MM.1S (cell line): ENCODE measurements around the gene NMNAT3.

Source experiments
- DNase-seq: peaks from one replicate; pipeline ENCODE4 v3.0.0-alpha.2; 2015
- H2AFZ ChIP-seq: fragments of 300-600 bp; sonication (generic); 2 replicates; pipeline ENCODE4 v1.6.0; 2016; ENCODE audit warnings: antibody characterized with exemption, low read length
- H3F3A ChIP-seq: fragments of 300-600 bp; sonication (generic); 2 replicates; pipeline ENCODE4 v1.6.1; 2016; ENCODE audit warnings: mild to moderate bottlenecking, antibody characterized with exemption, low read length, moderate library complexity, mixed read lengths; ENCODE audit not compliant: insufficient read depth
- H3K27ac ChIP-seq: fragments of 300-600 bp; sonication (generic); 2 replicates; pipeline ENCODE4 v1.5.1; 2016; ENCODE audit warnings: mild to moderate bottlenecking, low read length
- H3K27me3 ChIP-seq: fragments of 300-600 bp; sonication (generic); replicated peaks from 2 replicates; pipeline ENCODE4 v1.6.0; 2016; ENCODE audit warnings: low read length; ENCODE audit not compliant: insufficient read depth
- H3K36me3 ChIP-seq: fragments of 300-600 bp; sonication (generic); replicated peaks from 2 replicates; pipeline ENCODE4 v1.6.1; 2016; ENCODE audit warnings: mild to moderate bottlenecking, low read length, mixed read lengths; ENCODE audit not compliant: insufficient read depth
- H3K4me1 ChIP-seq: fragments of 300-600 bp; sonication (generic); 2 replicates; pipeline ENCODE4 v1.6.1; 2016; ENCODE audit warnings: low read length, mixed read lengths
- H3K4me2 ChIP-seq: fragments of 300-600 bp; sonication (generic); 2 replicates; pipeline ENCODE4 v1.6.0; 2016; ENCODE audit warnings: low read depth, low read length
- H3K4me3 ChIP-seq: fragments of 300-600 bp; sonication (generic); 2 replicates; pipeline ENCODE4 v1.5.1; 2016; ENCODE audit warnings: low read length, mixed read lengths
- H3K79me2 ChIP-seq: fragments of 300-600 bp; sonication (generic); 2 replicates; pipeline ENCODE4 v1.6.1; 2016; ENCODE audit warnings: mixed run types, low read length, mixed read lengths
- H3K9ac ChIP-seq: fragments of 300-600 bp; sonication (generic); 2 replicates; pipeline ENCODE4 v1.6.1; 2016; ENCODE audit warnings: low read length, mixed read lengths
- H3K9me2 ChIP-seq: fragments of 300-600 bp; sonication (generic); replicated peaks from 2 replicates; pipeline ENCODE4 v1.6.1; 2016; ENCODE audit warnings: mild to moderate bottlenecking, low read length, mixed read lengths; ENCODE audit not compliant: insufficient read depth
- H3K9me3 ChIP-seq: fragments of 300-600 bp; sonication (generic); replicated peaks from 2 replicates; pipeline ENCODE4 v1.6.1; 2016; ENCODE audit warnings: mild to moderate bottlenecking, low read length, mixed read lengths; ENCODE audit not compliant: insufficient read depth
- H4K20me1 ChIP-seq: fragments of 300-600 bp; sonication (generic); 2 replicates; pipeline ENCODE4 v1.6.1; 2016; ENCODE audit warnings: mild to moderate bottlenecking, low read length, moderate library complexity, mixed read lengths; ENCODE audit not compliant: insufficient read depth
- EZH2 ChIP-seq: fragments of 300-600 bp; sonication (generic); optimal IDR thresholded peaks from 2 replicates; pipeline ENCODE3; 2017; ENCODE audit warnings: low read depth, mild to moderate bottlenecking, antibody characterized with exemption, low read length, mixed read lengths
- EZH2phosphoT487 ChIP-seq: fragments of 300-600 bp; sonication (generic); IDR thresholded peaks from 2 replicates; pipeline ENCODE4 v1.6.1; 2018; ENCODE audit warnings: antibody characterized with exemption, low read length
- TF ChIP-seq, protein P1 (sequence below): fragments of 300-600 bp; sonication (generic); IDR thresholded peaks from 2 replicates; pipeline ENCODE4 v1.5.1; 2016; ENCODE audit warnings: antibody characterized with exemption, low read length, mixed read lengths

NMNAT3 gene

DNA sequence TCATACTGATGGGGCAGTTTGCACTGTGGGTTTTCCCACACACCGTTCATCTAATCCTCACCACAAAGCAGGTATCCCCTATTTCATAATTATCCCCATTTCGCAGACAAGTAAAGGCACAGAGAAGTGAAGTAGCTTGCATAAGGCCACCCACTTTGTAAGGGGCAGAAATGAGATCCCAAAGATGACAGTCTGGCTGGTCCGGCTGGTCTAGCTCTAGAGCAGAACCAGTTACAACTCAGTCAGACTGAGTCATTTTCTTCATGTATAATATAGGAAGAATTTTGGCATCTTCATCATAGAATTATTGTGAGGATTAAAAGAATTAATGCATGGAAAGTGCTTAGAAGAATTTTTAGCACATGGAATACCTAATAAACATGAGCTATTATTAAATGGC is 148.8 kb downstream of the NMNAT3 start:
- H2AFZ ChIP-seq, result no peak overlapping the region
- no peaks in the 10 kb centered on the region for H3K36me3 ChIP-seq
- no peak overlapping the region for H3K4me2 ChIP-seq
- no peaks in the 10 kb centered on the region for H4K20me1 ChIP-seq
- no peak overlapping the region for H3K4me3 ChIP-seq
- no peaks in the 10 kb centered on the region for H3K27me3 ChIP-seq
- H3K9ac ChIP-seq, result no peak overlapping the region
- no peaks in the 10 kb centered on the region for H3K9me2 ChIP-seq
- H3K4me1 ChIP-seq, result no peaks in the 10 kb centered on the region
- no peak overlapping the region for H3K27ac ChIP-seq
- H3F3A ChIP-seq, result no peaks in the 10 kb centered on the region
- DNase-seq, result no peak
- H3K9me3 ChIP-seq, result no peaks in the 10 kb centered on the region
- H3K79me2 ChIP-seq, result no peaks in the 10 kb centered on the region
- TF ChIP-seq, protein P1, sequence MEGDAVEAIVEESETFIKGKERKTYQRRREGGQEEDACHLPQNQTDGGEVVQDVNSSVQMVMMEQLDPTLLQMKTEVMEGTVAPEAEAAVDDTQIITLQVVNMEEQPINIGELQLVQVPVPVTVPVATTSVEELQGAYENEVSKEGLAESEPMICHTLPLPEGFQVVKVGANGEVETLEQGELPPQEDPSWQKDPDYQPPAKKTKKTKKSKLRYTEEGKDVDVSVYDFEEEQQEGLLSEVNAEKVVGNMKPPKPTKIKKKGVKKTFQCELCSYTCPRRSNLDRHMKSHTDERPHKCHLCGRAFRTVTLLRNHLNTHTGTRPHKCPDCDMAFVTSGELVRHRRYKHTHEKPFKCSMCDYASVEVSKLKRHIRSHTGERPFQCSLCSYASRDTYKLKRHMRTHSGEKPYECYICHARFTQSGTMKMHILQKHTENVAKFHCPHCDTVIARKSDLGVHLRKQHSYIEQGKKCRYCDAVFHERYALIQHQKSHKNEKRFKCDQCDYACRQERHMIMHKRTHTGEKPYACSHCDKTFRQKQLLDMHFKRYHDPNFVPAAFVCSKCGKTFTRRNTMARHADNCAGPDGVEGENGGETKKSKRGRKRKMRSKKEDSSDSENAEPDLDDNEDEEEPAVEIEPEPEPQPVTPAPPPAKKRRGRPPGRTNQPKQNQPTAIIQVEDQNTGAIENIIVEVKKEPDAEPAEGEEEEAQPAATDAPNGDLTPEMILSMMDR, result no peak
- no peak for TF ChIP-seq EZH2phosphoT487
- no peak for TF ChIP-seq EZH2

DNA sequence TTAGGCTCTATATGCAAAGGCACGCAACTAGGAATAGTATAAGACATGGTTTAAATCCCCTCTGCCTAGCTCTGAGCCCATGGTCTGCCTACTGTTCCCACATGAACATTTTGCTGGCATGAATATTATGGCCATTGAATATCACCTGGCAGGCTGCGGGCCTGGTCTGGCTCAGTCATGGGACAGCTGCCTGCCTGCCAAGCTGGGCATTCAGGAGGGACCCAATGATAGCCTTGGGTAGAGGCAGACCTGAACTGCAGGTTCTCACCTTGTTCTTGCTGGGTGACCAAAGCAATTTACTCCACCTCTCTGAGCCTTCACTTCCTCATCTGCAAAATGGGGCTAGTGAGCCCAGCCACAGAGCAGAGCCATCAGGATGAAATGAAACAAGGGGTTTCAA is 149.5 kb downstream of the NMNAT3 start:
- H3K9me2 ChIP-seq, result no peaks in the 10 kb centered on the region
- no peaks in the 10 kb centered on the region for H3K27me3 ChIP-seq
- H3K9ac ChIP-seq, result no peak overlapping the region
- TF ChIP-seq, protein P1, result no peak
- TF ChIP-seq EZH2phosphoT487 (no peak), EZH2 (no peak)
- H3K9me3 ChIP-seq, result no peaks in the 10 kb centered on the region
- H3K4me2 ChIP-seq, result no peak overlapping the region
- no peaks in the 10 kb centered on the region for H3K36me3 ChIP-seq
- H3K27ac ChIP-seq, result no peak overlapping the region
- H3K79me2 ChIP-seq, result no peaks in the 10 kb centered on the region
- no peak overlapping the region for H3K4me3 ChIP-seq
- no peaks in the 10 kb centered on the region for H3K4me1 ChIP-seq
- DNase-seq, result no peak
- no peak overlapping the region for H2AFZ ChIP-seq
- H4K20me1 ChIP-seq, result no peaks in the 10 kb centered on the region
- no peaks in the 10 kb centered on the region for H3F3A ChIP-seq

DNA sequence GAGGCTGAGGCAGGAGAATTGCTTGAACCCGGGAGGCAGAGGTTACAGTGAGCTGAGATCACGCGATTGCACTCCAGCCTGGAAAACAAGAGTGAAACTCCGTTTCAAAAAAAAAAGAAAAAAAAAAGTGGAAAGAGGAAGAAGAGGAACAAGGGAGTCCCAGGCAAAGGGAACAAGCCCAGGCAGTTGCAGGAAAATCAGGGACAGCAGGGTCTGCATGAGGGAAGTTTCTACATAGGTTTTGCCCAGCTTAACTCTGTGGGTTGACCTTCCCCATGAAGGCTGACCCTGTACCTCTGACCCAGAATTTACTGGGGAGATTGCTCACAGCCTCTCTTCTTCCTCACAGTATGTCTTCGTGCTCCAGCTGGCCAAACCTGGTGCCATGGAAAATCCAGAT is 150.5 kb downstream of the NMNAT3 start:
- Histone ChIP-seq H3K4me3 (no peak overlapping the region), H3K27me3 (no peaks in the 10 kb centered on the region), H3K4me2 (no peak overlapping the region), H3K9me3 (no peaks in the 10 kb centered on the region), H3F3A (no peaks in the 10 kb centered on the region), H3K27ac (no peak overlapping the region), H3K36me3 (no peaks in the 10 kb centered on the region), H4K20me1 (no peaks in the 10 kb centered on the region), H3K79me2 (no peaks in the 10 kb centered on the region), H3K9me2 (no peaks in the 10 kb centered on the region), H2AFZ (no peak overlapping the region), H3K9ac (no peak overlapping the region), H3K4me1 (no peaks in the 10 kb centered on the region)
- TF ChIP-seq EZH2phosphoT487 (no peak), EZH2 (no peak)
- TF ChIP-seq, protein P1, result no peak
- DNase-seq, result no peak

DNA sequence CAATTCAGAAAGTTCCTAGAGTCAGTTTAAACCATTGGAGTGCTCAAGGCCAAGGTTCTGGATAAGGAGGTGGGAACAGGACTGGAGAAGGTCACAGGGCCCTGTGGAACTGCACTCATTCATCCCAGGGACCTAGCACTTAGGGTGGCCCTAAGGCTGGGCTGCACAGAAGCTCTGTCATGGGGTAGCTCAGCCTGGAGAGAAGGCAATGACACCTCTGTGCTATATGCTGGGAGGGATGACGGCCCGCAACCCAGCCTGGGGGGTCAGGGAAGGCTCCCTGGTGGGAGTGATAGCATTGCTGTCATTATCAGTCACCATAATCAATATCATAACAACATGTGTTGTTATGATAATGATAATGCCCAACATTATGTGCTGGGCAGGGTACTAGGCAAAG is 151.6 kb downstream of the NMNAT3 start:
- Histone ChIP-seq H3K27me3 (no peaks in the 10 kb centered on the region), H3K4me3 (no peak overlapping the region), H3K79me2 (no peaks in the 10 kb centered on the region), H3F3A (no peaks in the 10 kb centered on the region), H3K9me2 (no peaks in the 10 kb centered on the region), H3K9ac (no peak overlapping the region), H3K36me3 (no peaks in the 10 kb centered on the region), H3K4me2 (no peak overlapping the region), H3K4me1 (no peaks in the 10 kb centered on the region), H2AFZ (no peak overlapping the region), H3K27ac (no peak overlapping the region), H3K9me3 (no peaks in the 10 kb centered on the region), H4K20me1 (no peaks in the 10 kb centered on the region)
- DNase-seq, result no peak
- TF ChIP-seq EZH2phosphoT487, result no peak
- no peak for TF ChIP-seq EZH2
- TF ChIP-seq, protein P1, result no peak
